HL-60/S4 treated with phorbol 12-myristate 13-acetate at 8.2 ng/mL for 4 days and 3 days (cell line): ENCODE results near the gene TOP3B.

Experiments used
- in situ Hi-C: fragments of 300-500 bp; cut with MboI; formaldehyde crosslinking; loops from 2 replicates; pipeline ENCODE4 v1.15.0; 2022; ENCODE audit warnings: low sequenced_read_pairs

The TOP3B gene

DNA sequence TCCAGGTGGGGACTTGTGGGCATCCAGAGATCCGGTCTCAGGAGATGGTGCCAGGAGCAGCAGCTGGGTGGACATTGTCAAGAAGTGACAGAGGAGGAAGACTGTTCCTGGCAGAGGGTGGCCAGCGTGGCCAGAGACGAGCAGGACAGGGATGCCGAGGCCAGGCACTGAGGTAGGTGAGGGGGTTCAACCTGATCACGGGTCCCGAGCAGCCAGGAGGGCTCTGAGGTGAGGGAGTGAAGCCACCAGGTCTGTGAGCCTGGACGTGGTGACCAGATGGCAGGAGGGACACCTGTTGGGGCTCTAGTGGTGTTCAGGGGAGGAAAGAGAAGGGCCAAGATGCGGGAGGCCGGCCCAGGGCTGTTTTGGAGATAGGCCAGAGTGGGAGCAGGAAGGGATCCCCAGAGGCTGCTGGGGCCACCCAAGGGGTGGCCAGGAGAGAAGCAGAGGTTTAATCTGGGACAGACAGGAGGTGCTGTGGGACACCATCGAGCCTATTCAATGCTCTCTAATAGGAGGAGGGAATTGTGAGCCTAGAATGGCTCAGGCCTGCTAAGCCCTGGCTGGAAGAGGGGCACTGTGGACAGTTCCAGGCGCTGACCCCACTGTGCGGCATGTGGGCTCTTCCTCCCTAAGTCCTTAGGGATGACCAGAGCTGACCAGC lies 36.2 kb downstream of the TOP3B start:
- in situ Hi-C loops = loop anchor here (10.0 kb wide), 1 partner anchor 232 kb away; no protein-coding TSS in a partner anchor

DNA sequence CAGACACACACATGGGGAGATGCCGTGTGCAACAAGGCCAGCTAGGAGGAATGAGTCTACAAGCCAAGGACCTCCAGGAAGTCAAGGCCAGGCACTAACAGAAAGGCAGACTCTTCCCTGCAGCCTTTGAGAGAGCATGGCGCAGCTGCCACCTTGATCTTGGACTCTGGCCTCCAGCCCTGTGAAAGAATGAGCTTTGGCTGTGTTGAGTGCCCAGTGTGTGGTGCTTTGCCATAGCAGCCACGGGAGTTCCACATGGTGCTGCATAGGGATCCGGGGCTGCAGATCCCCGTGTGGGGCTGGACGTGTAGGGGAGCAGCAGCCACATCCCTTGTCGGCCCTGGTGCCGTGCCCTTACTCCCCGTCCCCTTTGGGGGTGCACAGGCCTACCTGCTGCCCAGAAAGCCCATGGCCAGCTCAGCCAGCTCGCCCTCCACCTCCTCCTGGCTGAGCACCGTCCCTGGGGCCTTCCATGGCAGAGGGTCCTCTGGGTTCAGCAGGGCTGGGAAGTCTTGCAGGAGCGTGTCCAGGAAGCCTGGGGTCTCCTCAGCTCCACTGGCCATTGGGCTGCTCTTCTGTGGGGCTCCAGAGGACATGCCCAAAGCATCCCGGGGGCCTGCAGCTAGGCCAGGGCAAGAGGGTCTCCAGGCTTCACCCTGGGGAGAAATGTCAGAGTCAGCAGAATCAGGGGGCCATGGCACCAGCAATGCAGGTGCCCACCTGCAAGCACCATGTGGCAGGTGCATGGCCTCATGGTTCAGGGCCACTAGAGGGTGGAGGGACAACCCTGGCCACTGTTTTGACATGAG lies 36.9 kb downstream of the TOP3B start:
- in situ Hi-C loops = loop anchor here (10.0 kb wide), 1 partner anchor 231 kb away; no protein-coding TSS in a partner anchor

DNA sequence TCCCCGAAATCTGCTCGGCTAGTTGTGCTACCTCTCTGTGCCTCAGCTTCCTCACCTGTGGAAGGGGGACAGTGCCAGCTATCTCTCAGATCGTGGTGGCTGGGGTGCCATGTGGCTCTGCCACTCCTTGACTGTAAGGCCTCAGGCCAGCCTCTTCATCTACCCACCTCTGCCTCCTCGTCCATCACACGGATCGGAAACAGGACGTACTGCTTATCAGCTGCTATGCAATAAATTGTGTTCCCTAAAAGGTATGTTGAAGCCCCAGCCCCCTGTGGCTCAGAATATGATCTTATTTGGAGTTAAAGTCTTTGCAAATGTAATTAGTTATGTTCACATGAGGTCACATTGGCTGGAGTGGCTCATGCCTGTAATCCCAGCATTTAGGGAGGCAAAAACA lies 37.7 kb downstream of the TOP3B start:
- in situ Hi-C loops = loop anchor here (10.0 kb wide), 1 partner anchor 230 kb away; no protein-coding TSS in a partner anchor

DNA sequence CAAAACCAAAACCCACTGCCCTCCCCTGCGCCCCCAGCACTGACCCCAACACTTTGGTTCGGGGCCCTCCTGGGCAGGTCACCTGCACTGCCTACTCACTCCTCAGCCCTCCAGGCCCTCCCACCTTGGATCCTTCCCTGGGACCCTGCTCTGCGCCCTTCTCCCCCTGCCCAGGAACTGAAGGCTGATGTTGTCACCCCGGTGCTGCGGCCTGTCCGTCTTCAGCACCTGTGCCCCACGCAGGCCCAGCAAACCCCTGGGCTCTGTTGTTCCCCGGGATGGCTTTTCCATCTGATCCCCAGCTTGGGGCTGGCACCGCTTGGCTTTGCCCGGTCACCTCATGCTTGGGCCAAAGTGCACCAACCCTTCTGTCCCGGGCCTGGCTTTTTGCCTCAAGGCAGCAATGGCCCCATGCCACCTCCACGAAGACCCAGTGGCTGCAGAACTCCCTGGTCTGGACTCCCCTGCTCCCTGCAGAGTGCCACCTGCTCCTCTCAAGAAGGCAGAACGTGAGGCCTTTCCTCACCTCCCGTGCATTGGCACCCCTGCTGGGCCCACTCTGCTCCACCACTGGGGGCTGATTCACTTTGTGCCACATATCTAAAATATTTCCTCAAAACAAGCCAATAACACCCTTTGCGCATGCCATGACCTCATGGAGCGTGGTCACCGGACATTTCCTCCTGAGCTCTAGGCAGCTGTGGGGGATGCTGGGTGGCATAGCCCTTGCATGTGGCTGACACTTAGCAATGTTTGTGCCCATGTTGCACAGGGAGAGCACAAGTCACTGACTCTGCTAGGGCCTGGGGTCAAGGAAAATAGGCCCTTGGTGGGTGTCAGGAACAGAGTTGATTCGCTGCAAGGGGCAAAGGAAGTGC lies 38.8 kb downstream of the TOP3B start:
- in situ Hi-C loops = loop anchor here (10.0 kb wide), 1 partner anchor 229 kb away; no protein-coding TSS in a partner anchor

DNA sequence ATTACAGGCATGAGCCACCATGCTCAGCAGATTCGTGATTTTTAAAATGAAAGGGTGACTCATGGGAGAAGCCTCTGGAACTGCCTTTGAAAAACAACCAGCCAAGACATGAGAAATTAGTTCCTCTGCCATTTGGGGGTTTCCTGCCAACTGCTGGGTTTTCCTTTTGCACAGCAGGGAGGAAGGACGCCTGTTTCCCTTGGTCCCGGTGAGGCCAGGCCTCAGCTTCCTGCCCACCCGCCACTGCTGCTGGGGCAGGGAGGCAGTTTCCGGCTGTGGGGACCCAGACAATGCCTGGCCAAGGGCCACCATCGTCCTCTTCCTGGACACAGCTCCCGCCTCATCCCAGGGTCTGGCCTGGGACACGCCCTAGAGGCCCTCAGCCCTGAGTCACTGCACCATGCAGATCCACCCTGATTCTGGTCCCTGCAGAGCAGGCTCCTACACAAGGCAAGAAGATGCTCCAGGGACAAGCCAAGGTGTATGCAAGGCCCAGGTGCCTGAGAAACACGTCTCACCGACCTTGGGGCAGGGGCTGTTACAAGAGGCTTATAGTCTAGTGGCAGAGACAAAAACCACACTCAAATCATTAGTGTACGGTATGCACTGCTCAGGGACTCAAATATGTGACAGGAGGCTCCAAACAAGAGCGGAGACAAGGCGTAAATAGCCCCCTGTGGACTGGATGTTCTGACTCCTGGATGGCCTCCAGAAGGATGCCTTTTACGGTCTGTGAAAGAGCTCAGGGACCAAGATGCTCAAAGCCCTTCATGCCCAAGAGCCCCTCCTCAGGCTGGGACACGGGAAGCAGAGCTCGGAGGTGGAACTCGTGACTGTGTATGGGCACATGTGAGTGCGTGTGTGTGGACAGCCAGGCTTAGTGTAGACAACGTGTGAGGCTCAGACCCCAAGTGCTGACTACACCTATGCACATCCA lies 39.9 kb downstream of the TOP3B start:
- in situ Hi-C loops = loop anchor here (10.0 kb wide), 1 partner anchor 228 kb away; no protein-coding TSS in a partner anchor

DNA sequence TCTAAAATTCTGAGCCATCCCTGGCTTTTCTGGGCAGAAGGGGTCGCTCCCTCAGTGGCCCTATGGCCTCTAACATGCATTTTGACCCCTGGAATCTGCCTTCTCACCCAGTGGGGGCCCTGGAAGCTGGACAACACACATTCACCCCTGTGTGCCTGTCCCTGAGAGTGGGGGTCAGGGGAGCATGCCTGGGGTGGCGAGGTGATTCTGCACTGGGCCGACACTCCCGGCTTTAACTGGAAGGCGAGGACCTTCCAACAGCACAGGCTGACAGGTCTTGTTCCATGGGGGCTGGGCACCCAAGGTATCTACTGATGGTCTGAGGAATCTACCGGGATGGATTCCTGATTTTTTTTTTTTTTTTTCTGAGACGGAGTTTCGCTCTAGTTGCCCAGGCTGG lies 40.7 kb downstream of the TOP3B start:
- in situ Hi-C loops = loop anchor here (10.0 kb wide), 1 partner anchor 227 kb away; no protein-coding TSS in a partner anchor

DNA sequence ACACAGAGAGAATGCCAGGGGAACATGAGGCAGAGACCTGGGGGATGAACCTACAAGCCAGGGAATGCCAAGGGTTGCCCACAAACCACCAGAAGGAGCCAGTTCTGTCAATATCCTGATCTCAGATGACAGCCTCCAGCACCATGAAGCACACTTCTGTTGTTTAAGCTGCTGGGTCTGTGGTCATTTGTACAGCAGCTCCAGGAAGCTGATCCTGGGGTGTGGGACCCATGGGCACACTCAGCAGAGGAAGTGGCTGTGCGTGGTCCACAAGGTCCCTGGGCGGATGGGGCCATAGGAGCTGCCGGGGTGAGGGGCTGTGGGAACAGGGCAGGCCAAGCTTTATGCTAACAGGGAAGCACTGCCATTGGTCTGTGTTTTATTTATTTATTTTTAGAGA lies 42.1 kb downstream of the TOP3B start:
- in situ Hi-C loops = loop anchor here (10.0 kb wide), 1 partner anchor 226 kb away; no protein-coding TSS in a partner anchor

DNA sequence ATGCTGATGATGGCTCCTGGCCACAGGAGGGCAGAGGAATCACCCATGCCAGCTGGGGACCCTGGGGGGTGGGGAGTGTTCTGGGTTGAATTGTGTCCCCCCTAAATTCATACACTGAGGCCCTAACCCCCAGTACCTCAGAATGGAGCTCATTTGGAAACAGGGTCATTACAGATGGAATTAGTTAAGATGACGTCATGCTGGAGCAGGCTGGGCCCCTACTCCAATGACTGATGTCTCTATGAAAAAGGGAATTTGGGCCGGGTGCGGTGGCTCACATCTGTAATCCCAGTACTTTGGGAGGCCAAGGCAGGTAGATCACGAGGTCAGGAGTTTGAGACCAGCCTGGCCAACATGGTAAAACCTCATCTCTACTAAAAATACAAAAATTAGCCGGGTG lies 42.7 kb downstream of the TOP3B start:
- in situ Hi-C loops = loop anchor here (10.0 kb wide), 1 partner anchor 225 kb away; no protein-coding TSS in a partner anchor

DNA sequence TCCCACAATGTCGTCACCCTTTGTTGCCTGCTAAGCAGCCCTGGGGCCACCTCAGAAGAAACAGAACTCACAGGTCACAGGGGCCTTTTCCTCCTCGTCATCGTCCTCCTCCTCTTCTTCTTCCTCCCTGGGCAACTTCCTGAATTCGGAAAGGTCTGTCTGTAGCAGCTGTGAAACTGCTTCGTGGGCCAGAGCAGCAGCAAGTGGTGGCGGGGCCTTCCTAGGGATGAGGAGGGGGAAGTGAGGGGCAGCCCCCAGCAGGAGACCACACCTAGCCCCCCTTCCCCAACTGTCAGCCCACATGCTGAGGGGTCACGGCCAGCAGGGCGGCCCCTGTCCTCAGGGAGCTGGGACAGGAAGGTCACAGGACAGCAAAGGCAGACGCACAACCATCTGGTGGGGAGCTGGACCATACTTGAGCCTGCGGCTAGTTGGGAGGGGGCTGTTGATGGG lies 43.1 kb downstream of the TOP3B start:
- in situ Hi-C loops = no loop called here

DNA sequence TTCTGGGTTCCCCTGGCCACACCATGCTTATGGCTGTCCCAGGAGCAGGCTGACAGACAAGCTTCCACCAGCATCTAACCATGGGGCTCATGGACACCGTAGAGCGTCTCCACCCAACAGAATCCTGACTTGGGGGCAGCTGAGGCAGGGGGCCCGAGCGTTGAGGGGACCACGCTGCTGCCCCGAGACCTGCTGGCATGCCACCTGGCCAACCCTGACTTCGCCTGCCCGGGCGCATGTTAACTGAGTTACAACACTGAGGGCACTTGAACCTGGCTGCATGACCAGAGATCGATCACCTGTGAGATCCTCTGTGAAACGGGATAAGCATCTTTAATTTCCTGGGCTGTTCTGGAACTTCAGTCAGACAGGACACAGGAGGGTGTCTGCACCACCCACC lies 43.7 kb downstream of the TOP3B start:
- in situ Hi-C loops = no loop called here

DNA sequence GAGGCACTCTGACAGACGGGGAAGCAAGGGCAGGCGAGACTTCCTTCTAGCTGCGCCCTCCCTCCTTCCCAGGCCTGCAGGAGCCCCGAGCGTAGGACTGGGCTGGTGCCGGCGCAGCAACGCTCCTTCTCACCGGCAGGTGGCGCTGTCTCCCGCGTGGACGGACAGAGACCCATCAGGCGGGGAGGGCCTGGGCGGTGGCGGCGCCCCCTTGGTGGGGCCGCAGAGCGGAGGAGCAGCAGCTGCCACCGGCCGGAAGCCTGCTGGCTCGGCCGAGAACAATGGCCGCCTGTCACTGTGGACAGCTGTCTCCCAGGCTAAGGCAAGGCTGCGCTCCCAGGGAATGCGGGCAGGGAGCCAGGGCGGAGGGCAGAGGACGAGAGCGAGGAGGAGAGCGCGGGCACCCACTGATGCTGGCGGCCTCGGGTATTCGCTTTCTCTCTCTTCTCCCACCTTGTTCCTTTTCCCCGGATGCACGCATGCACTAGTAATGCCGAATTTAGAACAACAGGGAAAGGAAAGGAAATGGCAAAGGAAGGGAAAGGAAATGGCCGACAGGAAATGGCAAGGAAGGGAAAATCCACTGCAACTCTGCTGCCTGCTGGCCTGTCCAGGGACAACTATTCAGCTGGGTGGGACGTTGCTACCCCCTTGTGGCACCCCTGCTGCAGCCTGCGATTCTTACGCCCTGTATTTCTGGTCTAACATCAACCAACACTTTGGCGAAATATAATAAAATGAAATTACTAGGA lies 44.3 kb downstream of the TOP3B start:
- in situ Hi-C loops = no loop called here

DNA sequence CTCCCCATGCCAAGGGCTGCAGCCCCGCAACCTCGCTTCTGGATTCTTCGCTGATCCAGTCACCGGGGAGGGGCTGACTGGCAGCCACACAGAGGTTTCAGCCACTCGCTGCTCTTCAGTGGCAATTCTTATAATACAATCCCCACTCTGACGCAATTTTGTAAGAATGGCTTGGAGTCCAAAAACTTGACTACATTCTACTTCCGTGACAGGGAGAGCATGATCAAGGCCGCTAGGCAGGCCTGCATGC lies 44.8 kb downstream of the TOP3B start:
- in situ Hi-C loops = no loop called here

DNA sequence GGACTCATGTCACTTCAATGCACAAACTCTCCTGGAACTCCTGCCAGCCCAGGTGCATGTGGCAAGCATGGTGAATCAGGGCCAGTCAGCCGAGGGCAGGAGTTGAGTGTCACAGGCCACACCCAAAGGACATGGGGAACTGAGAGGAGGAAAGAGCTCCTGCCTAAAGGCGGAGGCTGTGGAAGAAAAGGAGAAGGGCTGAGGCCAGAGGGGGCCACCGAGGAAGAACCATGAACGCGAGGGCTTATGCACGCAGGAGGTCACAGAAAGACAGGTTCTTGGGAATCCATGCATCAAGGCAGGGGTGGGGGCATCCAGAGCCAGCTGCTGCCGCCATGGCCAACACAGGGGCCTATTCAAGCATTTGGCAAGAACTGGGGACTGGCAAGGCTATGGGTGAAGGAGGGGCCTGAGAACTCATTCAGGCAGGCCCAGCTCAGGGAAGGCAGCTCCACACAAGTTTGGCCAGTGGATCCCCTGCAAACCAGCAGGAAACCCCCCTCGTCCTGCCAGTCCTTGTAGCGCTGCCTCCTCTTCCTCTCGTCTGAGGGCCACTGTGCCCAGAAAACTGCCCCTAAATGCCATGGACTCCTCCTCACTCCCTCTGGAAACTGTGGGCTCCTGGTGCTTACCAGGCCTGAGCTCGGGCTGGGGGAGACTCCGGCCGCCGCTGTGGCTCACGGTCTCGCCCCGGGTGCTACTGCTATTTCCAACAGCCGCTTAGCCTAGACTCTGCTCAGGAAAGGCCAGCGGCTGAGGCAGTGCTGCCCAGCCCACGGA lies 45.4 kb downstream of the TOP3B start:
- in situ Hi-C loops = no loop called here

DNA sequence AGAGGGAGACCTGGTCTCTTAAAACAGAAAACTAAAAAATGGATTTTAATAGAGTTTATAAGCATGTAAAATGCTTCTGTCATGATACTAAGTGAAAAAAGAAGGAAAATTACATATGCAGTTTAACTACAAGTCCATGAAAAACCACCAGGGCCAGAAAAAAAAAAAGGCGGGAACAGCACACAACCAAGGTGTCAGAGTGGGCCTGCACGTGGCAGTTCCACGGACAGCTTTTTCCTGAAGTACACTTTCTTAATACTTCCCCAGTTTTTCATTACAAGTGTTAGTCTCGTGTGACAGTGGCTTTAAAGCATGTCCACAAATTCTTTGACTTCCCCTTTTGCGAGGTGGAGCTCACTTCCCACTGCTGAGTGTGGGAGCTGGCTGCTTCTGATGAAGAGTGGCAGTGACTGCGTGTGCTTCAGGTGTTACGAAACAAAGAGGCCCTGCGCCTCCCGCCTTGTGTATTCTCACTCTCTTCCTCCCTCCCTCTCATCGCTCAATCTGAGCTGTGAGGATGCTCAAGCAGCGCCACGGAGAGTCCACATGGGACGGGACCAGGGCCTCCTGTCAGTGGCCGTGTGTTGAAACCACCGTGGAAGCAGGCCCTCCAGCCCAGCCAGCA lies 46.3 kb downstream of the TOP3B start:
- in situ Hi-C loops = no loop called here

DNA sequence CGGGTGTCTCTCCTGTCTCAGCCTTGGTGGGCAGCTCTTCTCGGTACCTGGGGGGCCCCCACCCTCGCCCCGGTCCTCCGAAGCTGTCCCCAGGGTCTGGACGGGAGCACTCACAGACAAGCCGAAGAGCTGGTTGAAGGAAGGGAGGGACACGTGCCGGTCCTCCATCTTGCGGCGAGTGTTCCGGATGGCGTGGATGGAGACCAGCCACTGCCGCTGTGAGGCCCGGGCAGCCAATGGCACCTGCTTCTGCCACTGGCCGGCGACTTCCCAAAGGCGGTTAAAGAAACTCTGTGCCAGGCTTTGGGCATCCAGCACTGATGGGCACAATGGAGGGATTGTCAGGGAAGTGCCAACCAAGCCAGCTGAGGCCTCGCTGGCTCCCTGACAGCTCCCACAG lies 48.7 kb downstream of the TOP3B start:
- in situ Hi-C loops = no loop called here

DNA sequence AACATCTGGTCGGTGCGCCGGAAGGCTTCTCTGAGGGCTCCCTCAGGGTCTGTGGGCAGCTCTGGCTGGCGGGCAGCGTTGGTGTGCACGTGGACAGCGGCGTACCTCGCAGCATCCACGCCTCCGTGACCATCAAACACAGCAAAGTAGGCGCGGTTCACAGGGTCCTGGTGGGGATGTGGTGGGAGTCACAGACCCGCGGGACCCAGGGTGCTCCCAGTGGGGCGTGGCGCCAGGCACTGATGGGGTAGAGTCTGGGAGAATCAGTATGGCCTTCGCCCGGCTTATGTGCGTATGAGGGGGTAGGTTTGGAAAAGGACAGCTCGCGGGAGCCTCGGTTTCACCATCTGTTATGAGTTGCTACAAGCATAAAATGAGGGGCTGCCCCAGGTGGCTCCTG lies 49.2 kb downstream of the TOP3B start:
- in situ Hi-C loops = no loop called here

DNA sequence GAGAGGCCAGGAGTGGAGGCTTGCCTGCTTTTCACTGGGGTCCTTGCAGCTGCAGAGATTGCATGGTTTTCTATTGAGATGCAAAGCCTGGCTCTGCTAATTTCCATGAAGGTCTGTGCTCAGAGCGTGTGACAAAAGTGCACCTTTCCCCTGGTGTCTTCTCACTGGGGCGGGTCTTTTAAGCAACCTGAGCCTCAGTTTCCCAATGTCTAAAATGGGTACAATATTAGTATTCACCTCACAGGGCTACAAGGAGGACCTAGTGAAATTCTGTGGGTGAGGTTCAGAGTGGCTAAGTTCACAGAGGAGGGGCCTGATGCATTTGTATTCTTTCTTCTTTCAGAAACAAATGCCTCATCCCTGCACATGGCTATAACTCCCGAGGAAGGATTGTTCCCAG lies 50.2 kb downstream of the TOP3B start:
- in situ Hi-C loops = no loop called here

DNA sequence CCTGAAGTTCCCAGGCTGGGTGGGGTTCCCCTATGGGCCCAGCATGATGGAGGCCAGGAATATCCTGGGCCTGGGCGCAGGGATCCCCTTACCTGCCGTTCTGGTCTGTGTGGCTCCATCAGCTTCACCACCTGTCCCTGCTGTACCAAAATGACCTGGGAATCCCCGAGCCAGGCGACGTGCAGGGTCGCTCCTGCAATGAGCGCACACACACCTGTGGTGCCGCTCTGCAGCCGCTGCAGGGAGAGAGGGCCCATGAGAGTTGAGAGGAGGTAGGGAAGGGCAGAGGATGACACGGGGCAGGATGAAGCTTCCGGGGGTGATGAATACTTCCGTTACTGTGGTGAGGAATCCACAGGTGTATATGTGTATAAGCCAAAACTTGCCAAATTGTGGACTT lies 51.5 kb downstream of the TOP3B start:
- in situ Hi-C loops = no loop called here
